CD4-positive, alpha-beta T cell (primary cell): ENCODE data around the gene CHP1. TPM values are rescaled to one million over a fixed set of nuclear protein-coding genes. Genes with fewer than 3 reads are reported as not detected.

Source experiments
- ATAC-seq: fragments of 200-7000 bp; cut with Tn5 transposase; one replicate; pipeline ENCODE4 v1.10.0; 2022; ENCODE audit warnings: mild to moderate bottlenecking; ENCODE audit not compliant: poor library complexity
- CTCF ChIA-PET: fragments of 350-600 bp; sonication (Branson Sonifier 250); formaldehyde crosslinking; loops from one replicate; lab custom pipeline; 2021; ENCODE audit warnings: antibody characterized with exemption, inconsistent platforms; lab: Charles Lee
- POLR2A ChIA-PET: fragments of 350-600 bp; sonication (Branson Sonifier 250); formaldehyde crosslinking; loops from one replicate; lab custom pipeline; 2021; ENCODE audit warnings: antibody characterized with exemption, inconsistent platforms; lab: Charles Lee
- DNase-seq, 14 experiments: peaks; one replicate each; pipeline ENCODE4 v3.0.0-alpha.2; 2013 to 2020; ENCODE audit warnings: mixed read lengths in 2 of 14
- H3K27ac ChIP-seq, 2 donors: one replicate each; pipeline versions ENCODE4 v1.5.1 to v1.7.0; 2013; ENCODE audit warnings: low read length in 2 of 2, low read depth in 1 of 2, mild to moderate bottlenecking in 1 of 2
- H3K27me3 ChIP-seq, 2 experiments: 1 replicate in 1 of 2; 2 replicates in 1 of 2; pipeline versions ENCODE4 v1.6.1 to v1.7.0; 2013; ENCODE audit warnings: low read length in 2 of 2, control low read depth in 1 of 2, mild to moderate bottlenecking in 1 of 2, moderate library complexity in 1 of 2; ENCODE audit not compliant: insufficient read depth in 2 of 2, control insufficient read depth in 1 of 2
- H3K36me3 ChIP-seq: one replicate; pipeline ENCODE4 v1.6.1; 2013; ENCODE audit warnings: low read length, control low read depth; ENCODE audit not compliant: insufficient read depth
- H3K4me1 ChIP-seq: one replicate; pipeline ENCODE4 v1.6.1; 2013; ENCODE audit warnings: low read length, control low read depth; ENCODE audit not compliant: insufficient read depth
- H3K4me3 ChIP-seq: one replicate; pipeline ENCODE4 v1.5.1; 2013; ENCODE audit warnings: mild to moderate bottlenecking, low read length, moderate library complexity
- H3K9me3 ChIP-seq, 2 experiments: 1 replicate in 1 of 2; 2 replicates in 1 of 2; pipeline versions ENCODE4 v1.6.1 to v1.7.0; 2013; ENCODE audit warnings: low read length in 2 of 2, mild to moderate bottlenecking in 2 of 2, control low read depth in 1 of 2, moderate library complexity in 1 of 2; ENCODE audit not compliant: control insufficient read depth in 1 of 2, insufficient read depth in 1 of 2
- H3K27ac Mint-ChIP-seq: one replicate; pipeline ENCODE4 v1.8.0; 2020; ENCODE audit warnings: mixed read lengths
- H3K27me3 Mint-ChIP-seq: one replicate; pipeline ENCODE4 v1.8.0; 2021; ENCODE audit warnings: mixed read lengths
- H3K36me3 Mint-ChIP-seq: one replicate; pipeline ENCODE4 v1.8.0; 2021; ENCODE audit warnings: low read depth, mixed read lengths
- H3K4me1 Mint-ChIP-seq: one replicate; pipeline ENCODE4 v1.8.0; 2021; ENCODE audit warnings: low read depth, mixed read lengths
- H3K4me3 Mint-ChIP-seq: one replicate; pipeline ENCODE4 v1.8.0; 2020; ENCODE audit warnings: mild to moderate bottlenecking, mixed read lengths
- H3K9me3 Mint-ChIP-seq: one replicate; pipeline ENCODE4 v1.8.0; 2020; ENCODE audit warnings: mixed read lengths
- intact Hi-C, 2 experiments: fragments of 100-400 bp; cut with DNase I in 1 of 2; cut with micrococcal nuclease in 1 of 2; formaldehyde crosslinking; loops; one replicate each; pipeline versions ENCODE4 v1.15.1 to v1.9.0; 2023 to 2025; cut with DNase I, micrococcal nuclease
- total RNA-seq, 174 experiments: library from RNA in 2 of 174; stranded (reverse) in 2 of 174; gene quantifications; one replicate each; pipeline ENCODE4 v1.2.3 and lab custom pipeline; 2021 to 2026
- TF ChIP-seq, protein P1 (sequence below): fragments of 200-600 bp; IDR thresholded peaks from one replicate; pipeline ENCODE4 v1.8.0; 2022; ENCODE audit warnings: antibody characterized with exemption, mild to moderate bottlenecking

Gene CHP1
- total RNA-seq, 2 experiments from 2014 or later, result 20.7 to 25.5 TPM

DNA sequence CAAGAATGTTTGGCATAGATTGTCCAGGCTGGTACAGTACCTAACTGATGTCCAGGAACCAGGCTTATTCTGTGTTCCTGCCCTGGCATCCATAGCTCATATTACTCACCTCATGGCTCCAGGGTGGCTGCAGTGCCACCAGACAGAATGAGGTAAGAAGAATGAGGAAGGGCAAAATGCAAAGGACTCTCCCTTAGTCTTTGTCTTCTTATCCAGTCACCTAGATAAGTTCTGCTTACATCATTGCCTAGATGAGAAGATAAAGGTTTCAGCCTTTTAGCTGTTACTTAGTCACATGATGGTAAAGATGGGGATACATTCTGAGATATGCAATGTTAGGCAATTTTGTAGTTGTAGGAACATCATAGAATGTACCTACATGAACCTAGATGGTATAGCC, 45.8 kb downstream of the CHP1 start:
- no peaks in the 10 kb centered on the region for H3K9me3 Mint-ChIP-seq
- H3K4me1 ChIP-seq, result no peaks in the 10 kb centered on the region
- H3K36me3 ChIP-seq, result peaks cover 10% of the 10 kb centered on the region
- no peaks in the 10 kb centered on the region for H3K27me3 Mint-ChIP-seq
- ChIA-PET CTCF (no interaction called here), POLR2A (no interaction called here)
- TF ChIP-seq, protein P1, sequence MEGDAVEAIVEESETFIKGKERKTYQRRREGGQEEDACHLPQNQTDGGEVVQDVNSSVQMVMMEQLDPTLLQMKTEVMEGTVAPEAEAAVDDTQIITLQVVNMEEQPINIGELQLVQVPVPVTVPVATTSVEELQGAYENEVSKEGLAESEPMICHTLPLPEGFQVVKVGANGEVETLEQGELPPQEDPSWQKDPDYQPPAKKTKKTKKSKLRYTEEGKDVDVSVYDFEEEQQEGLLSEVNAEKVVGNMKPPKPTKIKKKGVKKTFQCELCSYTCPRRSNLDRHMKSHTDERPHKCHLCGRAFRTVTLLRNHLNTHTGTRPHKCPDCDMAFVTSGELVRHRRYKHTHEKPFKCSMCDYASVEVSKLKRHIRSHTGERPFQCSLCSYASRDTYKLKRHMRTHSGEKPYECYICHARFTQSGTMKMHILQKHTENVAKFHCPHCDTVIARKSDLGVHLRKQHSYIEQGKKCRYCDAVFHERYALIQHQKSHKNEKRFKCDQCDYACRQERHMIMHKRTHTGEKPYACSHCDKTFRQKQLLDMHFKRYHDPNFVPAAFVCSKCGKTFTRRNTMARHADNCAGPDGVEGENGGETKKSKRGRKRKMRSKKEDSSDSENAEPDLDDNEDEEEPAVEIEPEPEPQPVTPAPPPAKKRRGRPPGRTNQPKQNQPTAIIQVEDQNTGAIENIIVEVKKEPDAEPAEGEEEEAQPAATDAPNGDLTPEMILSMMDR, result no peak
- no peaks in the 10 kb centered on the region for H3K27me3 ChIP-seq
- no peak for DNase-seq
- H3K4me1 Mint-ChIP-seq, result no peaks in the 10 kb centered on the region
- H3K9me3 ChIP-seq, result no peaks in the 10 kb centered on the region
- no peak overlapping the region for H3K27ac ChIP-seq
- no peak overlapping the region for H3K27ac Mint-ChIP-seq
- no peak for ATAC-seq
- H3K4me3 Mint-ChIP-seq, result no peak overlapping the region
- H3K4me3 ChIP-seq, result no peak overlapping the region
- H3K36me3 Mint-ChIP-seq, result peaks cover 30% of the 10 kb centered on the region
- intact Hi-C loops, result no loop called here

DNA sequence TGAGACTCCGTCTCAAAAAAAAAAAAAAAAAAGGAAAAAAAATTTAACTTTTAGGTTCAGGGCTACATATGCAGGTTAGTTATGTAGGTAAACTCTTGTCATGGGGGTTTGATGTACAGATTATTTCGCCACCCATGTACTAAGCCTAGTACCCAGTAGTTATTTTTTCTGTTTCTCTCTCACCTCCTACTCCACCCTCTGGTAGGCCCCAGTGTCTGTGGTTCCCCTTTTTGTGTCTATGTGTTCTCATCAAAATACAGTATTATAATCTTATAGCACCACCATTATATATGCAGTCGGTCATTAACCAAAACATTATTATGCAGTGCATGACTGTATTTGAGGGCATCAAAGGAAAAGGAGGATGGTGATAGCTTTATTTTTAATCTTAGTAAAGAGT, 47.3 kb downstream of the CHP1 start:
- Mint-ChIP-seq H3K27me3 (no peaks in the 10 kb centered on the region), H3K9me3 (no peaks in the 10 kb centered on the region), H3K36me3 (peaks cover 29% of the 10 kb centered on the region), H3K27ac (no peak overlapping the region), H3K4me3 (no peak overlapping the region), H3K4me1 (peaks cover 8% of the 10 kb centered on the region)
- ChIA-PET CTCF (no interaction called here), POLR2A (no interaction called here)
- H3K4me1 ChIP-seq, result peaks cover 5% of the 10 kb centered on the region
- no peak for ATAC-seq
- intact Hi-C loops, result no loop called here
- no peak overlapping the region for H3K4me3 ChIP-seq
- DNase-seq, result no peak
- H3K9me3 ChIP-seq, result no peaks in the 10 kb centered on the region
- no peak overlapping the region for H3K27ac ChIP-seq
- no peaks in the 10 kb centered on the region for H3K27me3 ChIP-seq
- peaks cover 9% of the 10 kb centered on the region for H3K36me3 ChIP-seq
- TF ChIP-seq, protein P1, result no peak

- TF ChIP-seq, protein P1, result no peak
- H3K36me3 Mint-ChIP-seq, result peaks cover 34% of the 10 kb centered on the region
- ChIA-PET CTCF (no interaction called here), POLR2A (no interaction called here)
- Histone ChIP-seq H3K9me3 (no peaks in the 10 kb centered on the region), H3K27ac (no peak overlapping the region), H3K36me3 (peaks cover 6% of the 10 kb centered on the region), H3K4me3 (no peak overlapping the region), H3K27me3 (no peaks in the 10 kb centered on the region), H3K4me1 (peaks cover 7% of the 10 kb centered on the region)
- ATAC-seq (no peak), DNase-seq (no peak)
- H3K27me3 Mint-ChIP-seq, result no peaks in the 10 kb centered on the region
- no peak overlapping the region for H3K27ac Mint-ChIP-seq
- no peak overlapping the region for H3K4me3 Mint-ChIP-seq
- intact Hi-C loops, result loop anchor here in 1 of 2 experiments (5.0 to 10.0 kb wide), 2 partner anchors 382 to 525 kb away; partner anchors contain the start of gene RMDN3
- H3K4me1 Mint-ChIP-seq, result peaks cover 18% of the 10 kb centered on the region
- no peaks in the 10 kb centered on the region for H3K9me3 Mint-ChIP-seq
Observed at GRCh38 chr15:41279535-41280283, 48.6 kb downstream of the CHP1 start.
